ENCODE measurements around the gene ARL4D. TPM values are rescaled to one million over a fixed set of nuclear protein-coding genes. Genes with fewer than 3 reads are reported as not detected.
"Not testable (repeated sequence)": the region's sequence is repeated elsewhere in the genome, so short reads cannot be mapped to it uniquely, and the experiment has no call there.

Gene ARL4D
- total RNA-seq, 1 experiment from 2014 or later = 12.8 TPM

DNA sequence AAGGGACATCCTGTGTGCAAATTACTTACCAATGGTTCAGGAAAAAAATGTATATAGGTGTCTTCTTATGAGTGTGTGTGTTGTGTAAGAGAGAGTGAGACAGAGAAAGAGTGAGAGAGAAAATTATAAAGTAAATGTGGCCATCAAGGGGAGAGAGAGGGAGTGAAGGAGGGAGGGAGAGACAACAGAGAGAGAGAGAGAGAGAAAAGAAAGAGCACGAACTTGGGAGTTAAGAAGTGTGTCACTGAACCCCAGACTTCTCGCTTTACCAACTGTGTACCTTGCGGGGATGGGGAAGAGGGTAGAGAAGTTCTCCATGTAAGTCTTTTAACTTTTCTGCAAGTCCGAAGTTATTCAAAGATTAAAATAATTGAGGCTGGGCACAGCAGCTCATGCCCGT is 28.8 kb upstream of the ARL4D start:
- no peak for DNase-seq (ENCODE audit: low read depth)

DNA sequence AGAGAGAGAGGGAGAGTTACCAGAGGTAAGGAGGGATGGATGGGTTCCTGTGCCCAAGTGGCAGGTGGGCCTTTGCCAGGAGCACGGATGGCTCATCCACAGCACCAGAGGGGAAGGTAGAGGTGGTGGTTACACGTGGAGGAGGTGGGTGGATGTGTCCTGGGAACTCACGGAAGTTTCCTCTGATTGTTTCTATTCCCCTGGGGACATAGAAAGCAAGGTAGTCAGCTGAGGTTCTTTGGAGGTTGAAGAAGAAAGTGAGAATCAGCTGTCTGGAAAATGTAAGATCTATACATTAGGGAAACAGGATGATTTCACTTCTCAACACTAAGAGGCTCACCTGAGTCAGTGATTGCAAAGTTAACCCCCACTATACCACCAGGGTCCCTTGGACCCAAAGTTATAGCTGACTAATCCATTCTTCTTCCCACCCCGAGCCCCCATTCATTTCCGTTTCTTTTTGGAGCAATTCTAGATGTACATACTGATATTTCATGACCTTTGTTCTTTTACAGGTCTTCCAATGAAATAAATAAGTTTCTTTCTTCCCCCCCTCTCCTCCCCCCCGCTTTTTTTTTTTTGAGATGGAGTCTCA is 27.5 kb upstream of the ARL4D start:
- no peak for DNase-seq (ENCODE audit: low read depth)

DNA sequence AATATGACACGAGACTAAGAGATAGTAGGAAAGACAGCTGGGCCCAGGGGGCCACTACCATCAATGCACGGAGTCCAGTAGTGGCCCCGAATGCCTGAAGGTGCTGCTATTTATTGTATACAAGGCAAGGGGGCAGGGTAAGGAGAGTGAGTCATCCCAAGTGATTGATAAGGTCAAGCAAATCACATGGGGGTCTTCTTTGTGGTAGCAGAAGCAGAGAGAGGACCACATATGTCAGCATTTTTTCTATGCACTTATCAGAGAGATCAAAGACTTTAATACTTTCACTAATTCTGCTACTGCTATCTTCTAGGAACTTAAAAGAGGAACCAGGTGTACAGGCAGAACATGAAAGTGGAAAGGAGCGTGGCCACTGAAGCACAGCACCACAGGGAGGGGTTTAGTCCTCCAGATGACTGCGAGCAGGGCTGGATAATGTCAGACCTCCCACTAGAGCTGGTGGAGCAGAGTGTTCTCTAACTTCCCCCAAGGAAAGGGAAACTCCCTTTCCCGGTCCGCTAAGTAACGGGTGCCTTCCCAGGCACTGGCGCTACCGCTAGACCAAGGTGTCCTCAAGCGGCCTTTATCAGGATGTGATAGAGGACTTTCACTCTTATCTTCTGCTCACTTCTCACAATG is 26.4 kb upstream of the ARL4D start:
- no peak for DNase-seq (ENCODE audit: low read depth)

DNA sequence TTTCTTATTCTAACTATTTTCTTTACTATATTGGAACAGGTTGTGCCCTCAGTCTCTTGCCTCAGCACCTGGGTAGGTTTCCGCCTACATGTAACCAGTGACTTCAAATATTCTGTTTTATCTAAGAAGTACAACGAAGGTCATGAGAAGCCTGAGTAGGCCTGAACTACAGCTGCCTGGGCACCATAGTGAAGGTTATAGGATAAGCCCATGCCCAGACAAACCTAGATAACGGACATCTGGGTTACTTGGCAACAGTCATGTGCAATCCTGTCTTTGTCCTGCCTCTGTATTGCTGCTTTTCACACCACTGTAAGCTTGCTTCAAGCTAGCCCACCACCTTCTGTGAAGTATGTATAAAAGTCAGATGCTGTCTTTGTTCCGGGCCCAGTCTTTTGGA is 25.4 kb upstream of the ARL4D start:
- DNase-seq (ENCODE audit: low read depth) = no peak

DNA sequence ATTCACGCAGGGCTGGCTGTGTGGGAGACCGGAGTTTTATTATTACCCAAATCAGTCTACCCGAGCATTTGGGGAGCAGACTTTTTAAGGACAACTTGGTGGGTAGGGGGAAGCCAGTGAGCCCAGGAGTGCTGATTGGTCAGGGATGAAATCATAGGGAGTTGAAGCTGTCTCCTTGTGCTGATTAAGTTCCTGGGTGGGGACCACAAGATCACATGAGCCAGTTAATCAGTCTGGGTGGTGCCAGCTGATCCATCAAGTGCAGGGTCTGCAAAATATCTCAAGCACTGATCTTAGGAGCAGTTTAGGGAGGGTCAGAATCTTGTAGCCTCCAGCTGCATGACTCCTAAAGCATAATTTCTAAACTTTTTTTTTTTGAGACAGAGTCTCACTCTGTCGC is 22.9 kb upstream of the ARL4D start:
- not testable (repeated sequence) for DNase-seq (ENCODE audit: low read depth)

DNA sequence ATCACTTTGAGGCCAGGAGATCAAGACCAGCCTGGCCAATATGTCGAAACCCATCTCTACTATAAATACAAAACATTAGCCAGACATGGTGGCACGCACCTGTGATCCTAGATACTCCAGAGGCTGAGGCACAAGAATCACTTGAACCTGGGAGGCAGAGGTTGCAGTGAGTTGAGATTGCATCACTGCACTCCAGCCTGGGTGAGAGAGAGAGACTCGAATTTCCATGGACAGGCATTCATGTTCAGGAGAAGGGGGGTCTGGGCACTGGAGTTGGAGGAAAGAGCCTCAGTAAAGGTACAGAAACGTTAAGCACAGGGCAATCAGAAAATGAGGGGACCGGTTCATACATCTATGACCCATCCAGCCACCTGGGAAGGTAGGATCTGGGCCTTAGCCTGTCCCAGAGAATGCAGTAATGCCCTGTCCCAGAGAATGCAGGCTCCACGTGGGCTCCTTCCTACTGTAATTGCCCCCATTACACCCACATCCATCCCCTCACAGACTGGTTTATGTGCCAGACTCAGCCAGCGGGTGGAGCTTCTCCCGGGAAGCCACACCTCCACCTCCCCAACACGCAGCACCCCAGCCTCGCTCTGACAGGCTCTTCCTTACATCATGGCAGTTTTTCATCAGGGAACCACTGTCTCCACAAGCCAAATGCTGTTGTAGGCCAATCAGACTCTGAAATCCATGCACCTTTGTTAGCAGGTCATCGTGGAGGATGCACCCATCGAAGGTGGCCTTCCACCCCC is 21.6 kb upstream of the ARL4D start:
- no peak for DNase-seq (ENCODE audit: low read depth)

DNA sequence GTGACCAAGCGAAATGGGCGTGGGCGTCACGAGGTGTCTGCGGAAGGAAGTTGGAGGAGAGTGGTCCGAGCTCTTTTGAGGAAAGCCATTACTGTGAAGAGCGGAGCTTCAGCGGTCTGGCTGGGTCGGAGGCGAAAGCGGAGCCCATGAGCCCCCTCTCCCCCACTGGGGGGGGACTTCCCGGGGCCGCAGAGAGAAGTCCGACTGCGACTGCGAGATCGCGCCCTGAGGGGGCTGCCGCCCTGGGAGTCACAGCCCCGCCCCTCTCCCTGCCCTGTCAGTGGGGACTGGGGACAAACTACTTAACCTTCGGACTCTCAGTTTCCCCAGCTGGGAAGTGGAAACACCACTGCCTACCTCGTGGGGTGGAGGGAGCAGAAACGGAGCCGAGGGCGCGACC is 20.0 kb upstream of the ARL4D start:
- no peak for DNase-seq (ENCODE audit: low read depth)

DNA sequence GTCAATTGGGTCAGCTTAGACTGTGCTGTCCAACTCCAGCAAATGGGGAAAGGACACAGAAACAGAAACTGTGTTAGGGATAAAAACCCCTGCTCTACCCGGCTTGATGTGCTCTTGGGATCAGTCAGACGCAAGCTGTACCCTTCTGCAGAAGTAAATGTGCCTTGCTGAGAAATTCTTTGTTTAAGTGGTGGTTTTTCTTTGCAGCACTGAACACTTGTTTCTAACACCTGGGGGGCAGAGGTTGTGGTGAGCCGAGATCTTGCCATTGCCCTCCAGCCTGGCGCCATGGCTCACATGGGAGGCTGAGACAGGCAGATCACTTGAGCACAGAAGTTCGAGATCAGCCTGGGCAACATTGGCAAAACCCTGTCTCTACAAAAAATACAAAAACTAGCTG is 18.5 kb upstream of the ARL4D start:
- no peak for DNase-seq (ENCODE audit: low read depth)

DNA sequence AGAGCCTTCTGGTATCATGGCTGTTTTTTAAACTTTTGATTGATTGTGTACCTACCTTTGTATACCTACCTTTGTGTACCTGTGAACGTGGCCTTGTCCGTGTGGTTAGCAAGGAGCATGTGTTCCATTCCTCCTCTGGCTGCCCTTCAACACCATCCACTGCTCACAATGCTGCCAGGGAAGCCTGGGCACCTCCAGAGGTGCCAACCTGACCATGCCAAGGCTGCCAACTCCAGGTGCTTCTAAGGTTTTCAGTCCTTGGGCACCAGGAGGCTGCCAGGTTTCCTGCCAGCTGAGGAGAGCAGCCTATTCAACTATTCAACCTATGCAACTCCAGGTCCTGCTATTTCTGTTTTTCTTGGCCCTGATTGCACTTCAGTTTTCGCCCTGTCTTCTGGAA is 17.6 kb upstream of the ARL4D start:
- no peak for DNase-seq (ENCODE audit: low read depth)

DNA sequence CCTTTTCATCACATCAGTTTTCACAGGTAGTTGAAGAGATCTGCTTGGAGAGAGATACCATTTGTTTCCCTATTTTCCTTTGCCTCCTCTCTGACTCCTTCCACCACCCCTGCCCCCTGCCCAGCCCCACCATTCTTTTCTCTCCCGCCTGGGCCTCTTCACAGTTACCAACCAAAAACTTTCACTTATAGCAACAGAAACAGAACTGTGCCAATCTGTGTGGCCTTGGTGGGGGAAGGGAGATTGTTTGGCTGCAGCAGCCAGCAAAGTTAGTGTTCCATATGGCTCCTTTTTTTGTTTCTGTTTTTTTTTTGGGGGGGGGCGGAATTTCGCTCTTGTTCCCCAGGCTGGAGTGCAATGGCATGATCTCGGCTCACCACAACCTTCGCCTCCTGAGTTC is 17.2 kb upstream of the ARL4D start:
- DNase-seq (ENCODE audit: low read depth) = no peak

DNA sequence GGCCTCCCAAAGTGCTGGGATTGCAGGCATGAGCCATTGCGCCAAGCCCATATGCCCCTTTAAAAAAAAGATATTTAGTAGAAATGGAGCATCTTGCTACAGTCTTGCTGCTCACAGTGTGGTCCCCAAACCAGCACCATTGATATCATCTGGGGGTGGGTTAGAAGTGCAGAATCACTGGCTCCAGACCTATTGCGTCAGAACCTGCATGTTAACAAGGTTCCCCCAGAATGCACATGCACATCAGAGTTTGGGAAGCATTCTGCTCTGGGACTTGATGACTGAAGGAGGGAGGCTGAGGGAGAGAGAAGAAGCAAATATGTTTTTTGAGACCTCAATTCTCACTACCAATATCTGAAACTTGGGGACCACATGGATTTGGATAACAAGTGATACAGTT is 16.0 kb upstream of the ARL4D start:
- no peak for DNase-seq (ENCODE audit: low read depth)

DNA sequence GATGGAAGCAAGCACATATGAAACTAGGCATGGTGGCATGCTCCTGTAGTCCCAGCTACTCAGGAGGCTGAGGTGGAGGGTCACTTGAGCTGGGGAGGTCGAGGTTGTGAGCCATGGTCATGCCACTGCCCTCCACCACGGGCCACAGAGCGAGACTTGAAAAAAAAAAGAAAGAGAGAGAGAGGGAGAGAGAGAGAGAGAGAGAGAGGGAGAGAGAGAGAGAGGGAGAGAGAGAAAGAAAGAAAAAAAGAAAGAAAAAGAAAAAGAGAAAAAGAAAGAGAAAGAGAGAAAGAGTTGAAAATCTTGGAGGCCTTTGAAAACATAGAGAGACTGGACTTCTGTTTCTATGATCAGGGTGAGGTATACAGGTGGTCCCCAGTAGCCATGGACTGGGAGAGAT is 15.4 kb upstream of the ARL4D start:
- no peak for DNase-seq (ENCODE audit: low read depth)

DNA sequence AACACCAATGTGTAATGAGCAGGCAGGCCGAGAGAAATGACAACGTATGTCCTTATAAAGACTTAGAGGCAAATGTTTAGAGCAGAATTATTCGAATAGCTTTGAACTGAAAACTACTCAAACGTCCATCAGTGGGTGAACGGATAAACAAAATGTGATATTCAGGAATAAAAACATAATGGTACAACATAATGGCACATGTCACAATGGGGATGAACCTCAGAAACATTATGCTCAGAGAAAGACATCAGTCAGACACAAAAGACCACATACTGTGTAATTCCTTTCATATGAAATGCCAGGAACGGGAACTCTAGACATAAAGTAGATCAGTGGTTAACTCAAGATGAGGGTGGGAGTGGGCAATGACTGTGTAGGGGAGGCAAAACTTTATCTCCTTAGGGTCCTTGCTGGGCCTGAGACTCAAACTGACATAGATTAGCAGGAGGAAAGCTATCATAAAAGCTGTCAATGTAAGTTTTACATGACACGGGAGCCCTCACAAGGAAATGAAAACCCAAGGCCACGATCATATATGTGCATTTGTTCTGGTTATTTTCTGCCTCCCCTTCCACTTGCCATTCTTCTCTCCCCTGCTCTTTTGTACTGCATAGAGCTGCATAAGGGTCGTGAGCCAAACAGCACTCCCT is 14.8 kb upstream of the ARL4D start:
- no peak for DNase-seq (ENCODE audit: low read depth)

DNA sequence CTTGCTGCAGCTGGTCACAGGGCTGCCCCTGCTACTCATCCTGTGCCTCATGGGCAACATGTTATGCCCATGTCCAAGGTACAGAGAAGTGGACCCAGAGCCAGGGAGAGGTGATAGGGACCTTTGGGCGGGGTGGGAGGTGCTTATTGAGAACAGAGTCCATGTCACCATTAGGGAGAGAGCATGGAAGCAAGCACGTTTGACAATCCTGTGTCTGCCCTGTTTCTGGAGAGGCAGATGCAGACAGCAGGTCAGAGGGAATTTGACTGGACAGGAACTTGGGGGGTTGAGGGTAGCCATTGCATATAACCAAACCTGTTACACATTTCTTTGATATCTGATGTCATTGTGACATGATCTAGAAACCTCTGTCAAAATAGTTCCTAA is 14.3 kb upstream of the ARL4D start:
- DNase-seq (ENCODE audit: low read depth) = no peak

DNA sequence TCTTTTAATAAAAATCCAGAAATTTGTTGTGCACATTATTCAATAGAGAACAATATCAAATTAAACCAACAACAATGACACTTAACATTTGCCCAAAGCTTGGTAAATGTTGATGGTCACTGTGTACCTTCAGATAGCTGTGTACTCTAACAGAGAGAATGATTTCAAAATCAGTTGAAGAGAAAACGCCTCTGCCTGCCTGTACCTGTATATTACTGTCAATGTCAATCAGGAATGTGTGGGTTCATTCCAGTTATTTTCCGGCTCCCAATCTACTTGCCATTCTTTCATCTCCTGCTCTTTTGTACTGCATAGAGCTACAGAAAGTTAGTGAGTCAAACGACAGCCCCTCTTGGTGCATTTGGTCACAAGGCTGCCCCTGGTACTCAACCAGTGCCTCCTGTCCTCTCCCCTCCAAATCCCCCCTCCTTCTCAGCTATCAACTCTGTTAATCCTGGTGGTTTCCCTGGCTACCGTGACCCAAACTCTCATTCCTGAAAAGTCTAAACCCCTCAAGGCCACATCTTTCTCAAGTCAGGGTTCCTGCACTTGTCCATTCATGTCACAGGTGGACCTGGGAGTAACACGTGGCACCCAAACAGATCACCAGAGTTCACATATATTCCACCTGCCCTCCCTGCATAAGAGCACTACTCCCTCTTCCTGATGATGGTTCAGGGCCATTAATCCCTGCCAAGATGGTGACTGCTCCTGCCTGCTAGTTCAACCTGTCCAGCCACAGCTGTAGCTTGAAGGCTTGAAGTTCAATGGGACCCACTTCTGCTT is 13.6 kb upstream of the ARL4D start:
- no peak for DNase-seq (ENCODE audit: low read depth)

DNA sequence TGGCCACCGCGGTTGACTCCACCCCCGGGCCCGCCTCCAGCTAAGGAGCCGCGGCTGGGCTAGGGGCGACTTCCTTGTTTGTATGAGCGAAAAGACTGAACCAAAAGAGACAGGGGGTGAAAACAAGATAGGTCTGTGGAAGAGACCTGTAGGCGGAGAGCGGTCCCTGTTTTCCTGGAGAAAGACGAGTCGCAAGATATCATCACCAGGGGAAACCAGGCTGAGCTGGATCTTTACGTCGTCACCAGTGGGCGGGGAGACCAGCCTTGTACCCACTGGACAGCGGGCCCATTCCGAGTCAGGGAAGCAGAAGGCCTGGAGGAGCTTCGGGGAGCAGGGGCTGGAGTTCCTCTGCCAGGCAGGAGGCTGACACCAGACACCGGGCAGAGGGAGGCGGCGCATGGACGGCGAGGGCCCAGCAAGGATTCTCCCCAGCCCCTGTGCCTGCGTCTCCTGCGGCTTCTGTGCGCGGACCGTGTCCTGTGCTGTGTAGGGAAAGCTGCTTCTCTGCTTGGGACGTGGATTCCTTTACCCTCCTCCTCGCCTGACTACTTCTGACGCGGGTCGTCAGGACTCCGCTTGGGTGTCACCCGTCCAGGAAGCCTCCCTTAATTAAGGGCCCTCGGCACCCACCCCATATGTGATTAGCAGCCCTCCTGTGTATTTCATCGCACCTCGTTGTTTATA is 10.3 kb upstream of the ARL4D start:
- DNase-seq (ENCODE audit: low read depth) = peak; percentile 90

DNA sequence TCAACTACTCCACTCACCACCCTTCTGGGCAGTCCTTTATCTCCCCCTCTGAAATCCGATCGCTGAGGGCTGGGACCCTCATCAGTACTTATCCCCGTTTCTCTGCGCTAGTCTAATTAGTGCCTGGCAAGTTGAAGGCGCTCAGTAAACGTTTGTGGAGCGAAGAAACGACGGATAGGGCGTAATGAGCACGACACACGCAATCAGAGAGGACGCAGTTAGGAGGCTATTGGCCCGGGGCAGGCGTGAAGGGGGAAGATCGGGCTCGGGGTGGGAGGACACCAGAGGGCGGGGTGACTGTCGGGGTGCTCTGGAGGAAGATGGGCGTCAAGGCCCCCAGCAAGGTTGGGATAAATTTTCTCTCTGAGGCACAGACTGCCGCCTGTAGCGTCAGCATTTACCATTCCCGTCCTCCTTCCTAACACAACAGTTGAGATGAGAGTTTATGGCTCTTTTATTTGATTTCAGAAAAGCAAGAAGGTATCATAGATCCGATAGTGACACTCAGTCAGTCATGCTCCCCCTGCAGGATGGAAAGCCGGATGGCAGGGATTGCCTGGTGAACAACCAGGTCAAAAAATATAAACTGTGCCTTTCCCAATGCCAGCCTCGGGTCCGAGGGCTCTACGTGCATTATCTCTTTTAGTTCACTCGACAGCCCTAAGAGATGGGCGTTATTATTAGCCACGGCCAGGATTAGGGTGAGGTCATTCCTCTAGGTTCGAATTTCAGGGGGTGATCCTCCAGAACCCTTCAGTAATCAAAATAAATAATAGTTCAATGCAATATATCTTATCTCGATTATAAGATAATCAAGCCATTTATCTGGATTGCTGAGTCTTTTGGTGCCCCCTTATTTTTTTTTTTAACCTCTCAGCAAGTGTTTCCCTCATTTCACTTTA is 9.5 kb upstream of the ARL4D start:
- peak; percentile 70 for DNase-seq (ENCODE audit: low read depth)

DNA sequence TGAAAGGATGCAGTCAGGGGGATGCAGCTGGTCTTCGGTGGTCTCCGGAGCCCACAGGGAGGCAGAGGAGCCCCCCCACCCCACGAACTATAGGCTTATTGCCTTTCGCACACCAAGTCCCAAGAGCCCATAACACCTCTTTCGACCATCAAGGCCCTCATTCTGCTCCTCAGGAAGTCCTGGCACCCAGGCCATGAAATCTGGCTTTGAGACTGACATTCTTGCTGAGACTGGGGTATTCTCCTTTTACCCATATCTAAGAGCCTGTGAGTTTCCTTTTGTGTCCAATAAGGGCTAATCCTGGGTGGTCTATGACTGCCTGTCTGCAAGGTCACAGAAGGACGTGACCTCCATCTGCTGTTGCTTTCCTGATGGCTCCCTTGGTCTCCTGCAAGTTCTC is 6.4 kb upstream of the ARL4D start:
- DNase-seq (ENCODE audit: low read depth) = no peak

DNA sequence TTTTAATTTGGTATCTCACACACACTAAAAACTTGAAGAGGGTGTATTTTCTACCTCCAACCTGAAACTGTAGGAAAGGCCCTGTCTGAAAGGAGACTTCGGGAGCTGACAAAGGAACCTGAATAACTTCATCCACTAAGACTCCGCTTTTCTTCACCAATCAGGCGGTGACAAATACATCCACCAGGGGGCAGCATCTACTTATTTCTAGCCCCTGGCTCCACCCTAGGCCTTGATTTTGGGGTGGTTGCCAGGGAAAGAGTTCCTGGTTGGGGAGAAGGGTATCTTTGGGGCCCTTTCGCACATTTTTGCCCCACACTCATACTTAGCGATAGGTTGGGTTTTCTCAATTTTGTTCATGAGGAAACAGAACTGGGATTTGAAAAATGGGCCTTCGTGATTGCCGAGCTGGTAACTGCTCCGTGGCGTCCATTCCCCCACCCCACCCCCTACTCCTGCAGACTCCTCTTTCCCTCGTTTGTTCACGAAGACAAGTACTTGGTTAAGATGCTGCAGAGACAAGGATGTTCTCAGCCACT is 4.8 kb upstream of the ARL4D start:
- peak; percentile 69 for DNase-seq (ENCODE audit: low read depth)

DNA sequence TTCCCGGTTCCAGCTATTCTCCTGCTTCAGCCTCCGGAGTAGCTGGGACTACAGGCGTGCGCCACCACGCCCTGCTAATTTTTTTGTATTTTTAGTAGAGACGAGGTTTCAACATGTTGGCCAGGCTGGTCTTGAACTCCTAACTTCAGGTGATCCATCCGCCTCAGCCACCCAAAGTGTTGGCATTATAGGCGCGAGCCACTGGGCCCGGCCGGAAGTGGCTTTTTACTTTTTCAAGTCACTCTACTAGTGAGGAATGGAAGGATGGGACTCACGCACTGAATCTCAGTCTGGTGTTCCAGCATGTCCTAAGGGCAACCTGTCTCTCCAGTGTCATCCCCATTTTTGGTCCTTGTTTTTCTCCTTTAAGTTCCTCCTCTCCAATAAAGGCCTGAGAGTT is 4.1 kb upstream of the ARL4D start:
- not testable (repeated sequence) for DNase-seq (ENCODE audit: low read depth)

Data from Daoy (cell line).